K562 (cell line): ENCODE data around the gene KARS1. TPM values are rescaled to one million over a fixed set of nuclear protein-coding genes. Genes with fewer than 3 reads are reported as not detected.

Experiments used
- ADNP ChIP-seq: fragments of 200-800 bp; sonication (Bioruptor generic); IDR thresholded peaks from 2 replicates; pipeline ENCODE4 v1.6.1; 2016; ENCODE audit warnings: missing genetic modification characterization, missing compliant biosample characterization
- ARID3A ChIP-seq: IDR thresholded peaks from 2 replicates; pipeline ENCODE4 v1.6.1; 2012; ENCODE audit warnings: low read depth, low read length, improper control_type of control experiment, borderline replicate concordance
- ARNT ChIP-seq, 2 experiments: fragments of 450-650 bp; IDR thresholded peaks; 2 replicates each; pipeline ENCODE4 v1.6.1; 2016; ENCODE audit warnings: mild to moderate bottlenecking in 1 of 2
- BMI1 ChIP-seq: fragments of 150-350 bp; IDR thresholded peaks from 2 replicates; pipeline ENCODE4 v1.6.1; 2014; ENCODE audit warnings: low read length
- BRF2 ChIP-seq: IDR thresholded peaks from 3 replicates; pipeline ENCODE4 v1.6.1; 2011; ENCODE audit warnings: borderline replicate concordance, mild to moderate bottlenecking; ENCODE audit not compliant: insufficient read length, insufficient read depth
- CEBPG ChIP-seq, 3 experiments: fragments of 200-800 bp in 1 of 3; sonication (Bioruptor generic) in 1 of 3; sonication (generic) in 1 of 3; formaldehyde crosslinking in 1 of 3; IDR thresholded peaks in 2 of 3; conservative IDR thresholded peaks in 1 of 3; 2 replicates each; pipeline versions ENCODE4 v1.6.1 to v1.8.0; 2016 to 2022; ENCODE audit warnings: missing compliant biosample characterization in 2 of 3, missing genetic modification characterization in 2 of 3, mild to moderate bottlenecking in 1 of 3, missing genetic modification reagents in 1 of 3
- ELK3 ChIP-seq: fragments of 450-650 bp; formaldehyde crosslinking; IDR thresholded peaks from 2 replicates; pipeline ENCODE4 v1.4.0; 2020; ENCODE audit warnings: mild to moderate bottlenecking
- ESRRA ChIP-seq: fragments of 450-650 bp; IDR thresholded peaks from 2 replicates; pipeline ENCODE4 v1.6.1; 2014; ENCODE audit warnings: low read depth, mild to moderate bottlenecking, moderate library complexity, borderline replicate concordance
- HMG20A ChIP-seq: fragments of 450-650 bp; formaldehyde crosslinking; conservative IDR thresholded peaks from 2 replicates; pipeline ENCODE4 v1.4.0; 2020; ENCODE audit warnings: mild to moderate bottlenecking, mixed read lengths
- ILF3 ChIP-seq: fragments of 450-650 bp; IDR thresholded peaks from 2 replicates; pipeline ENCODE4 v1.6.1; 2018; ENCODE audit warnings: antibody characterized with exemption, mild to moderate bottlenecking, moderate library complexity, borderline replicate concordance
- KHSRP ChIP-seq: fragments of 450-650 bp; IDR thresholded peaks from 2 replicates; pipeline ENCODE4 v1.6.1; 2017
- PTTG1 ChIP-seq: fragments of 450-650 bp; IDR thresholded peaks from 2 replicates; pipeline ENCODE4 v1.6.1; 2016; ENCODE audit warnings: low read depth, mild to moderate bottlenecking, missing genetic modification characterization, missing compliant biosample characterization
- TEAD1 ChIP-seq, 2 experiments: fragments of 450-650 bp in 1 of 2; sonication (generic) in 1 of 2; formaldehyde crosslinking; IDR thresholded peaks; 2 replicates each; pipeline versions ENCODE4 v1.4.0 to v1.8.0; 2020 to 2022; ENCODE audit warnings: mild to moderate bottlenecking in 2 of 2, missing genetic modification reagents in 1 of 2
- TFAM ChIP-seq: fragments of 250-450 bp; sonication (Bioruptor Pico); conservative IDR thresholded peaks from 2 replicates; pipeline ENCODE4 v1.5.0; 2021; ENCODE audit warnings: mild to moderate bottlenecking, moderate library complexity
- TSHZ1 ChIP-seq: fragments of 250-450 bp; sonication (Bioruptor Pico); IDR thresholded peaks from 2 replicates; pipeline ENCODE4 v1.4.0; 2020; ENCODE audit warnings: mild to moderate bottlenecking, moderate library complexity
- USF2 ChIP-seq: sonication (generic); formaldehyde crosslinking; IDR thresholded peaks from 2 replicates; pipeline ENCODE4 v1.5.0; 2020; ENCODE audit warnings: missing genetic modification reagents
- XRCC5 ChIP-seq: fragments of 200-400 bp; formaldehyde crosslinking; IDR thresholded peaks from 2 replicates; pipeline ENCODE4 v1.6.1; 2017; ENCODE audit warnings: low read depth, mild to moderate bottlenecking, low read length
- ZKSCAN1 ChIP-seq: fragments of 150-350 bp; IDR thresholded peaks from 2 replicates; pipeline ENCODE4 v1.6.1; 2016; ENCODE audit warnings: low read depth, low read length
- ZNF445 ChIP-seq: fragments of 250-450 bp; sonication (Bioruptor Pico); IDR thresholded peaks from 2 replicates; pipeline ENCODE4 v1.4.0; 2020; ENCODE audit warnings: low read depth, mild to moderate bottlenecking, moderate library complexity
- ZNF507 ChIP-seq: conservative IDR thresholded peaks from 2 replicates; pipeline ENCODE4 v1.6.1; 2017; ENCODE audit warnings: missing genetic modification characterization, missing compliant biosample characterization
- ZNF696 ChIP-seq: fragments of 250-450 bp; sonication (Bioruptor Pico); conservative IDR thresholded peaks from 2 replicates; pipeline ENCODE4 v1.4.0; 2020; ENCODE audit warnings: mild to moderate bottlenecking, moderate library complexity
- ZNF717 ChIP-seq: fragments of 250-450 bp; sonication (Bioruptor Pico); IDR thresholded peaks from 2 replicates; pipeline ENCODE4 v1.5.0; 2021
- polyA plus RNA-seq, 8 experiments: library from polyadenylated mRNA; depleted of rRNA in 4 of 8; stranded (reverse) in 5 of 8; unstranded in 3 of 8; fragments of >200 nt; fragmentation: Nextera tagmentation in 2 of 8; fragmentation: Illumina TruSeq in 1 of 8; extraction: Ambion mirVana in 2 of 8; extraction: Trizol in 1 of 8; gene quantifications; 2 replicates each; pipeline versions ENCODE4 v1.2.1 to v1.2.3, GENCODE V29; 2011 to 2014; ENCODE audit warnings: inconsistent platforms in 1 of 8, missing spikeins in 1 of 8
- total RNA-seq, 7 experiments: library from RNA; depleted of rRNA in 6 of 7; stranded (reverse); fragments of >200 nt in 6 of 7; fragmentation: Illumina TruSeq in 2 of 7; extraction: Trizol in 2 of 7; gene quantifications; 2 replicates each; pipeline versions ENCODE4 v1.2.1 to v1.2.3, GENCODE V29; 2011 to 2021; ENCODE audit warnings: low replicate concordance in 1 of 7

KARS1 gene
- total and polyA plus RNA-seq, 9 of the 15 experiments (the other 6 are each of a cell fraction or from before 2014, with no cell fraction given): 223 to 386 (median 304) TPM

GRCh38 chr16:75621170-75621477, 26.3 kb downstream of the KARS1 start (continued):
- TF ChIP-seq ZKSCAN1: no peak
- TF ChIP-seq HMG20A (CRISPR knock-in tag): 0 out of 2 replicates have a peak, but pooled peaks have one; percentile 28
- TF ChIP-seq KHSRP: no peak
- TF ChIP-seq TEAD1 (CRISPR knock-in tag; IDR thresholded peaks at IDR 0.05): peak in 1 of 2 experiments; percentile 74; a peak in 1 of 4 replicates
- TF ChIP-seq XRCC5: no peak
- TF ChIP-seq ZNF445: no peak
- no peak for TF ChIP-seq BRF2
- no peak for TF ChIP-seq ELK3 (CRISPR knock-in tag)
- no peak for TF ChIP-seq USF2 (CRISPR knock-in tag)
- TF ChIP-seq ZNF717 (CRISPR knock-in tag): no peak
- TF ChIP-seq CEBPG (CRISPR knock-in tag; IDR thresholded peaks at IDR 0.05): no peak
- no peak for TF ChIP-seq CEBPG (tag; conservative IDR thresholded peaks at IDR 0.05 in 1 of 2, IDR thresholded peaks at IDR 0.05 in 1 of 2)
- TF ChIP-seq TSHZ1 (CRISPR knock-in tag): no peak
- TF ChIP-seq TFAM (CRISPR knock-in tag): no peak
- TF ChIP-seq ESRRA: no peak
- TF ChIP-seq ADNP: no peak
- no peak for TF ChIP-seq ZNF696
- peak in 1 of 2 experiments; percentile 94; a peak in 2 of 4 replicates for TF ChIP-seq ARNT (IDR thresholded peaks at IDR 0.05)
- TF ChIP-seq ZNF507 (tag): no peak
- no peak for TF ChIP-seq ILF3
- TF ChIP-seq ARID3A: peak; percentile 73; the same call in 1 of the 2 replicates
- TF ChIP-seq PTTG1 (tag): no peak
- no peak for TF ChIP-seq BMI1
